ENCODE results near the gene TRMO. TPM values are rescaled to one million over a fixed set of nuclear protein-coding genes. Genes with fewer than 3 reads are reported as not detected.
A peak's percentile ranks its signal among the peaks of the same experiment; 100 is the strongest.

TRMO gene
- total and polyA plus RNA-seq, 2 of the 8 experiments (the other 6 are each of a cell fraction or from before 2014, with no cell fraction given) = 4.6 to 5.6 TPM

DNA sequence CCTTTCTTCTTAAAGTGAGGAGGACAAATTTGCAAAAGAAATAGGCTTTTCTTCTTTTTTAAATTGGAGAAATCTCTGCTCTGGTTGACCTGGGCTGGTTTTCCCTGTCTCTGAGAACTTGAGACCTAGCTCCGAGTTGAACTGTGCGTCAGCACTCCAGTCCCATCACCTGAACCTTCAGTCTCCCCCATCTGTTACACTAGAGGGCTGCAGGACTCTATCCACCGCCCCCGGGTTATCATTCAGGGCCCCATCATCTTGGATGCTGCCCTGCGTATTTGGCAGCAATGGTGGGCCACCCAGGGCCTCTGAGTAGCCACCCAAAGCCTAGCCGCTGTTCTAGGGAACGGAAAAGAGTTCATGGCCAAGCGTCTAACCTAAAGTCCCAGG is 66.8 kb downstream of the TRMO start:
- peak overlapping the region in 1 of 4 experiments; percentile 59; a peak in 1 of 8 replicates for H3K4me3 ChIP-seq (ENCODE audit: extremely low read depth in 1 of 4, insufficient read depth in 2 of 4, low read depth in 3 of 4, low read length in 4 of 4)
- CTCF ChIA-PET (ENCODE audit: partially characterized antibody) = interaction anchor here (0.6 to 1.0 kb wide), 3 partner anchors 35 to 43 kb away, joined by 3 to 4 read pairs (median 3); no protein-coding TSS in a partner anchor
- TF ChIP-seq MAFK (IDR thresholded peaks at IDR 0.05; ENCODE audit: low read depth, low read length) = no peak
- peak; percentile 56; the same call in 1 of the 2 replicates for TF ChIP-seq SUZ12 (IDR thresholded peaks at IDR 0.05; ENCODE audit: low read length)
- TF ChIP-seq HDAC2 (IDR thresholded peaks at IDR 0.05; ENCODE audit: borderline replicate concordance in 1 of 2, low read depth in 2 of 2, low read length in 2 of 2) = no peak
- no peak for TF ChIP-seq GTF2F1 (IDR thresholded peaks at IDR 0.05; ENCODE audit: borderline replicate concordance, low read depth, low read length)
- TF ChIP-seq RBBP5 (IDR thresholded peaks at IDR 0.05; ENCODE audit: borderline replicate concordance, low read depth, low read length) = no peak
- TF ChIP-seq RNF2 (IDR thresholded peaks at IDR 0.05; ENCODE audit: borderline replicate concordance, low read depth, low read length, missing control alignments, poor library complexity, severe bottlenecking) = peak; percentile 82
- TF ChIP-seq, protein P1, sequence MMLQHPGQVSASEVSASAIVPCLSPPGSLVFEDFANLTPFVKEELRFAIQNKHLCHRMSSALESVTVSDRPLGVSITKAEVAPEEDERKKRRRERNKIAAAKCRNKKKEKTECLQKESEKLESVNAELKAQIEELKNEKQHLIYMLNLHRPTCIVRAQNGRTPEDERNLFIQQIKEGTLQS (IDR thresholded peaks at IDR 0.05; ENCODE audit: insufficient read depth, low read depth, low read length) = no peak
- TF ChIP-seq RFX5 (IDR thresholded peaks at IDR 0.05; ENCODE audit: borderline replicate concordance, low read depth, low read length) = no peak
- no peak for TF ChIP-seq TAF1 (IDR thresholded peaks at IDR 0.05; ENCODE audit: low read depth, low read length)
- no peak for TF ChIP-seq ASH2L (IDR thresholded peaks at IDR 0.05; ENCODE audit: low read length)
- TF ChIP-seq TBP (IDR thresholded peaks at IDR 0.05; ENCODE audit: low read depth, low read length) = no peak
- no peak for TF ChIP-seq NANOG (IDR thresholded peaks at IDR 0.05; ENCODE audit: insufficient read depth, low read depth, low read length, poor library complexity, severe bottlenecking)

More for the DNA sequence above, 66.8 kb downstream of the TRMO start:
- H3K9ac ChIP-seq (replicated peaks in 1 of 4; ENCODE audit: extremely low read depth in 1 of 4, low read depth in 3 of 4, low read length in 3 of 4) = no peak overlapping the region
- H3K27ac ChIP-seq (ENCODE audit: low read depth, low read length) = no peak overlapping the region
- POLR2A ChIA-PET (ENCODE audit: partially characterized antibody) = no interaction called here
- H3K14ac ChIP-seq (ENCODE audit: insufficient read length) = no peak overlapping the region
- H3K79me1 ChIP-seq (ENCODE audit: low read depth, low read length) = no peaks in the 10 kb centered on the region
- no peaks in the 10 kb centered on the region for H3K79me2 ChIP-seq (ENCODE audit: control insufficient read depth in 1 of 2, insufficient read depth in 2 of 2, low read length in 2 of 2)
- no peak overlapping the region for H4K91ac ChIP-seq (replicated peaks; ENCODE audit: insufficient read length, low read length)
- no peak overlapping the region for H2BK20ac ChIP-seq (ENCODE audit: low read length)
- H3K9me3 ChIP-seq (ENCODE audit: insufficient read depth in 2 of 2, low read depth in 1 of 2, low read length in 1 of 2) = no peaks in the 10 kb centered on the region
- DNase-seq (ENCODE audit: low read depth in 1 of 2, low spot score in 2 of 2) (no peak), FAIRE-seq (no peak)
- H3K27me3 ChIP-seq (replicated peaks in 1 of 4; ENCODE audit: control insufficient read depth in 3 of 4, extremely low read depth in 1 of 4, insufficient read depth in 3 of 4, low read length in 3 of 4) = peaks cover 96 to 100% (median 99%) of the 10 kb centered on the region in 4 experiments
- H2AK5ac ChIP-seq (ENCODE audit: low read depth, low read length) = no peak overlapping the region
- no peak overlapping the region for H2AFZ ChIP-seq (ENCODE audit: low read length)
- no peak overlapping the region for H3K23ac ChIP-seq (ENCODE audit: insufficient read length)
- H2BK120ac ChIP-seq (replicated peaks; ENCODE audit: low read depth, low read length) = no peak overlapping the region
- H2BK15ac ChIP-seq (ENCODE audit: low read length) = no peak overlapping the region
- H2BK5ac ChIP-seq (ENCODE audit: low read depth, low read length) = no peak overlapping the region
- no peak overlapping the region for H3K18ac ChIP-seq (ENCODE audit: extremely low read depth, low read length)
- H3K4ac ChIP-seq (replicated peaks; ENCODE audit: insufficient read length, low read depth, low read length) = no peak overlapping the region
- 12% methylated on average over 8 of the region's 8 CpGs; no CpG with 5 or more reads in 1 of the 2 experiments for WGBS, 2 experiments (ENCODE audit: extremely low coverage in 1 of 2, insufficient coverage in 1 of 2, insufficient read length in 1 of 2, insufficient replicate concordance in 2 of 2, low coverage in 1 of 2, low lambda C conversion rate in 2 of 2, missing lambda C conversion rate in 1 of 2)
- H2BK12ac ChIP-seq (ENCODE audit: low read depth, low read length) = no peak overlapping the region
- no peak overlapping the region for H4K8ac ChIP-seq (ENCODE audit: extremely low read depth, insufficient read depth, low read length)
- H3K36me3 ChIP-seq (ENCODE audit: control insufficient read depth in 2 of 4, insufficient read depth in 4 of 4, low read length in 3 of 4) = peaks cover 0 to 9% (median 0%) of the 10 kb centered on the region in 4 experiments; a peak in 1 of 8 replicates
- H3K4me1 ChIP-seq (replicated peaks in 1 of 4; ENCODE audit: control insufficient read depth in 3 of 4, insufficient read depth in 4 of 4, low read length in 3 of 4) = peaks cover 5 to 38% (median 22%) of the 10 kb centered on the region in 4 experiments
- H3K4me2 ChIP-seq (ENCODE audit: insufficient read depth in 1 of 2, low read depth in 2 of 2, low read length in 2 of 2) = peak overlapping the region; percentile 59 to 72; a peak in 1 of 4 replicates
- H3K56ac ChIP-seq (replicated peaks; ENCODE audit: insufficient read length, low read depth, low read length) = no peak overlapping the region
- H4K5ac ChIP-seq (ENCODE audit: insufficient read length, low read depth, low read length) = no peak overlapping the region
- peaks cover 14% of the 10 kb centered on the region; the same call in 1 of the 2 replicates for H3K23me2 ChIP-seq (ENCODE audit: low read depth, low read length)
- H4K20me1 ChIP-seq (replicated peaks in 1 of 2; ENCODE audit: control insufficient read depth in 1 of 2, insufficient read depth in 2 of 2, low read length in 2 of 2) = peaks cover 11 to 35% of the 10 kb centered on the region in 2 experiments

All from H1 (cell line).